ENCODE data around the gene GJC1.

- TF ChIP-seq, protein P1, sequence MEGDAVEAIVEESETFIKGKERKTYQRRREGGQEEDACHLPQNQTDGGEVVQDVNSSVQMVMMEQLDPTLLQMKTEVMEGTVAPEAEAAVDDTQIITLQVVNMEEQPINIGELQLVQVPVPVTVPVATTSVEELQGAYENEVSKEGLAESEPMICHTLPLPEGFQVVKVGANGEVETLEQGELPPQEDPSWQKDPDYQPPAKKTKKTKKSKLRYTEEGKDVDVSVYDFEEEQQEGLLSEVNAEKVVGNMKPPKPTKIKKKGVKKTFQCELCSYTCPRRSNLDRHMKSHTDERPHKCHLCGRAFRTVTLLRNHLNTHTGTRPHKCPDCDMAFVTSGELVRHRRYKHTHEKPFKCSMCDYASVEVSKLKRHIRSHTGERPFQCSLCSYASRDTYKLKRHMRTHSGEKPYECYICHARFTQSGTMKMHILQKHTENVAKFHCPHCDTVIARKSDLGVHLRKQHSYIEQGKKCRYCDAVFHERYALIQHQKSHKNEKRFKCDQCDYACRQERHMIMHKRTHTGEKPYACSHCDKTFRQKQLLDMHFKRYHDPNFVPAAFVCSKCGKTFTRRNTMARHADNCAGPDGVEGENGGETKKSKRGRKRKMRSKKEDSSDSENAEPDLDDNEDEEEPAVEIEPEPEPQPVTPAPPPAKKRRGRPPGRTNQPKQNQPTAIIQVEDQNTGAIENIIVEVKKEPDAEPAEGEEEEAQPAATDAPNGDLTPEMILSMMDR (IDR thresholded peaks at IDR 0.05 in 4 of 5, conservative IDR thresholded peaks at IDR 0.05 in 1 of 5): peak in 1 of 5 experiments; percentile 0
- TF ChIP-seq POLR2A (IDR thresholded peaks at IDR 0.05): no peak
These were observed 54.8 kb downstream of the GJC1 start for GRCh38 chr17:44775136-44775837.

Data from gastrocnemius medialis (tissue), 4 donors.